ENCODE data around the gene GMEB2. TPM values are rescaled to one million over a fixed set of nuclear protein-coding genes. Genes with fewer than 3 reads are reported as not detected.

The GMEB2 gene
- total RNA-seq, 6 donors from 2014 or later, result 10.1 to 12.9 (median 12.4) TPM

- WGBS, 2 donors, result 83 to 94% methylated on average over 3 to 6 of the region's 6 CpGs
- TF ChIP-seq CTCF (IDR thresholded peaks at IDR 0.05) (no peak), POLR2AphosphoS5 (IDR thresholded peaks at IDR 0.05) (no peak)
- ATAC-seq (ENCODE audit: low FRiP score in 2 of 2) (no peak), DNase-seq (no peak)
- Histone ChIP-seq H3K27me3 (no peaks in the 10 kb centered on the region), H3K4me3 (no peak overlapping the region), H3K27ac (no peak overlapping the region), H3K9me3 (no peaks in the 10 kb centered on the region), H3K36me3 (peaks cover 11 to 95% (median 59%) of the 10 kb centered on the region in 4 donors), H3K4me1 (no peaks in the 10 kb centered on the region)
Measured at GRCh38 chr20:63596423-63596822, 30.5 kb downstream of the GMEB2 start.

- DNase-seq (no peak), ATAC-seq (ENCODE audit: low FRiP score in 2 of 2) (peak in 1 of 2 donors; percentile 23)
- H3K4me1 ChIP-seq, result no peaks in the 10 kb centered on the region
- H3K27me3 ChIP-seq, result no peaks in the 10 kb centered on the region
- TF ChIP-seq POLR2AphosphoS5 (IDR thresholded peaks at IDR 0.05) (no peak), CTCF (IDR thresholded peaks at IDR 0.05) (no peak), EP300 (IDR thresholded peaks at IDR 0.05) (no peak), POLR2A (IDR thresholded peaks at IDR 0.05) (no peak)
- WGBS, 2 donors, result 85 to 92% methylated on average over 11 to 28 of the region's 30 CpGs
- H3K27ac ChIP-seq, result no peak overlapping the region
- peaks cover 12 to 95% (median 60%) of the 10 kb centered on the region in 4 donors for H3K36me3 ChIP-seq
- H3K9me3 ChIP-seq, result no peaks in the 10 kb centered on the region
- H3K4me3 ChIP-seq, result no peak overlapping the region
Measured at GRCh38 chr20:63595416-63596127, 31.3 kb downstream of the GMEB2 start.

- Histone ChIP-seq H3K9me3 (no peaks in the 10 kb centered on the region), H3K27ac (no peak overlapping the region), H3K36me3 (peaks cover 17 to 95% (median 71%) of the 10 kb centered on the region in 4 donors), H3K4me1 (no peaks in the 10 kb centered on the region), H3K27me3 (no peaks in the 10 kb centered on the region), H3K4me3 (no peak overlapping the region)
- TF ChIP-seq EP300 (IDR thresholded peaks at IDR 0.05) (no peak), CTCF (IDR thresholded peaks at IDR 0.05) (no peak), POLR2A (IDR thresholded peaks at IDR 0.05) (no peak), POLR2AphosphoS5 (IDR thresholded peaks at IDR 0.05) (no peak)
- 91 to 98% methylated on average over 5 to 10 of the region's 10 CpGs for WGBS, 2 donors
- DNase-seq, result no peak
- peak in 1 of 2 donors; percentile 58 for ATAC-seq (ENCODE audit: low FRiP score in 2 of 2)
Measured at GRCh38 chr20:63594043-63594561, 32.8 kb downstream of the GMEB2 start.

GRCh38 chr20:63592661-63593060 lies 34.2 kb downstream of the GMEB2 start:
- ATAC-seq (ENCODE audit: low FRiP score in 2 of 2) (no peak), DNase-seq (no peak)
- H3K27ac ChIP-seq, result no peak overlapping the region
- H3K4me1 ChIP-seq, result no peaks in the 10 kb centered on the region
- no peak overlapping the region for H3K4me3 ChIP-seq
- peaks cover 17 to 86% (median 70%) of the 10 kb centered on the region in 4 donors for H3K36me3 ChIP-seq
- no peaks in the 10 kb centered on the region for H3K27me3 ChIP-seq
- 92 to 95% methylated on average over 12 to 13 of the region's 13 CpGs for WGBS, 2 donors
- TF ChIP-seq EP300 (IDR thresholded peaks at IDR 0.05), result no peak
- TF ChIP-seq CTCF (IDR thresholded peaks at IDR 0.05), result no peak
- no peak for TF ChIP-seq POLR2AphosphoS5 (IDR thresholded peaks at IDR 0.05)
- no peak for TF ChIP-seq POLR2A (IDR thresholded peaks at IDR 0.05)
- no peaks in the 10 kb centered on the region for H3K9me3 ChIP-seq
